ENCODE results near the gene SLC2A13. TPM values are rescaled to one million over a fixed set of nuclear protein-coding genes. Genes with fewer than 3 reads are reported as not detected.

Gene SLC2A13
- total and polyA plus RNA-seq, 10 of the 15 experiments (the other 5 are each of a cell fraction or from before 2014, with no cell fraction given) = 0.05 to 3.7 (median 0.25) TPM

DNA sequence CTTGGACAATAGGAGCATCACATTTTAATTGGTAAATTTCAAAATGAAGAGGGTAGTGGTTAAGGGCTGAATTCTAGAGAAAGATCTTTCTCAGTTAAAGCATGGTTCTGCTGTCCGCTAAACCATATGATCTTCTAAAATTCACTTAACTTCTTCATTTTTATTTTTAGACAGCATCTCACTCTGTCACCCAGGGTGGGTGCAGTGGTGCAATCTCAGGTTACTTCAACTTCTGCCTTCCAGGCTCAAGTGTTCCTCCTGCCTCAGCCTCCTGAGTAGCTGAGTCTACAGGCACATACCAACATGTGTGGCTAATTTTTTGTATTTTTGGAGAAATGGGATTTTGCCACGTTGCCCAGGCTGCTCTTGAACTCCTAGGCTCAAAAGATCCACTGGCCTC lies 259.6 kb downstream of the SLC2A13 start (continued):
- no peak for TF ChIP-seq HCFC1 (IDR thresholded peaks at IDR 0.05; ENCODE audit: low read length)

DNA sequence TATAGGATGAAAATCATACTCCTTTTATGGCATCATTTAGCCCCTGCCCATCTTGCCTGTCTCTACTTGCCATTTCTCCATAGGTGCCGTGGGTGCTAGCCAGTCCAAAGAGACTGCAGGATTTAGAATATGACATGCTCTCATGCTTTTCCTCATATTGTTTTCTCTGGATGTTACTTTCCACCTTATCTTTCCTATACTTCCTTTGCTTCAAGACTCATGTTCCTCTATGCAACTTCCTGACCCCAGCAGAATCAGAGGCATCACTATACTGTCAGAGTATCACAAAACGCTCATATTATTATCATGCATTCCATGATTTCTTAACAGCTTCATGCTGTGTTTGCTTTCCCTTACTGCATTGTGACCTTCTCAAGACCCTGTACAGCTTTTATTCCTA lies 265.5 kb downstream of the SLC2A13 start:
- H3K36me3 ChIP-seq (ENCODE audit: control insufficient read depth in 2 of 2, insufficient read depth in 2 of 2, low read length in 1 of 2) = no peaks in the 10 kb centered on the region
- DNase-seq (ENCODE audit: low read depth, low spot score) (no peak), ATAC-seq (no peak), FAIRE-seq (no peak)
- POLR2A ChIA-PET = no interaction called here
- no TSS peak for BruUV-seq (replicated peaks)
- CTCF ChIA-PET = interaction anchor here (0.6 to 1.1 kb wide), 2 partner anchors 10 to 536 kb away, joined by 3 read pairs; no protein-coding TSS in a partner anchor
- RAD21 ChIA-PET (ENCODE audit: unreplicated experiment) = no interaction called here
- no peak overlapping the region for H2AFZ ChIP-seq (ENCODE audit: control insufficient read depth, low read depth, low read length)
- no peak overlapping the region for H3K9ac ChIP-seq (ENCODE audit: control insufficient read depth, insufficient read depth, low read length)
- no peaks in the 10 kb centered on the region for H3K27me3 ChIP-seq (replicated peaks in 1 of 2; ENCODE audit: control insufficient read depth in 2 of 2, insufficient read depth in 2 of 2, low read length in 1 of 2)
- SMC1A ChIA-PET (ENCODE audit: uncharacterized antibody, unreplicated experiment) = interaction anchor here (1.0 kb wide), 1 partner anchor 86 kb away, joined by 3 read pairs; no protein-coding TSS in a partner anchor
- WGBS (ENCODE audit: insufficient coverage, insufficient replicate concordance, low lambda C conversion rate, missing lambda C conversion rate) = 85% methylated on average over 2 of the region's 2 CpGs
- intact Hi-C loops (cut with micrococcal nuclease; ENCODE audit: unreplicated experiment) (no loop called here), in situ Hi-C loops (cut with MboI) (no loop called here)
- H3K79me2 ChIP-seq (ENCODE audit: control insufficient read depth, insufficient read depth, low read length) = no peaks in the 10 kb centered on the region
- H3K9me3 ChIP-seq (replicated peaks; ENCODE audit: control insufficient read depth, insufficient read depth, low read length) = no peaks in the 10 kb centered on the region
- H3K4me1 ChIP-seq (ENCODE audit: control insufficient read depth, insufficient read depth, low read length) = no peaks in the 10 kb centered on the region
- H3K4me3 ChIP-seq = no peak overlapping the region
- H3K4me2 ChIP-seq (ENCODE audit: control insufficient read depth, insufficient read depth) = no peak overlapping the region
- no peaks in the 10 kb centered on the region for H4K20me1 ChIP-seq (ENCODE audit: control insufficient read depth, insufficient read depth)
- no peak overlapping the region for H3K27ac ChIP-seq (ENCODE audit: control insufficient read depth, insufficient read depth)
- no peak for TF ChIP-seq TBL1XR1 (IDR thresholded peaks at IDR 0.05; ENCODE audit: low read depth, low read length)
- TF ChIP-seq TCF3 (IDR thresholded peaks at IDR 0.05; ENCODE audit: borderline replicate concordance, insufficient read depth, low read depth, low read length) = no peak
- TF ChIP-seq POLR2A (IDR thresholded peaks at IDR 0.05; ENCODE audit: low read depth, low read length) = no peak
- no peak for TF ChIP-seq LARP7 (IDR thresholded peaks at IDR 0.05)
- TF ChIP-seq ZBED1 (IDR thresholded peaks at IDR 0.05; ENCODE audit: borderline replicate concordance) = no peak
- TF ChIP-seq, protein P1, sequence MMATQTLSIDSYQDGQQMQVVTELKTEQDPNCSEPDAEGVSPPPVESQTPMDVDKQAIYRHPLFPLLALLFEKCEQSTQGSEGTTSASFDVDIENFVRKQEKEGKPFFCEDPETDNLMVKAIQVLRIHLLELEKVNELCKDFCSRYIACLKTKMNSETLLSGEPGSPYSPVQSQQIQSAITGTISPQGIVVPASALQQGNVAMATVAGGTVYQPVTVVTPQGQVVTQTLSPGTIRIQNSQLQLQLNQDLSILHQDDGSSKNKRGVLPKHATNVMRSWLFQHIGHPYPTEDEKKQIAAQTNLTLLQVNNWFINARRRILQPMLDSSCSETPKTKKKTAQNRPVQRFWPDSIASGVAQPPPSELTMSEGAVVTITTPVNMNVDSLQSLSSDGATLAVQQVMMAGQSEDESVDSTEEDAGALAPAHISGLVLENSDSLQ (IDR thresholded peaks at IDR 0.05) = no peak
- no peak for TF ChIP-seq PAX8 (IDR thresholded peaks at IDR 0.05)
- TF ChIP-seq MEF2A (IDR thresholded peaks at IDR 0.05; ENCODE audit: insufficient read depth, low read depth, low read length) = no peak
- TF ChIP-seq, protein P2, sequence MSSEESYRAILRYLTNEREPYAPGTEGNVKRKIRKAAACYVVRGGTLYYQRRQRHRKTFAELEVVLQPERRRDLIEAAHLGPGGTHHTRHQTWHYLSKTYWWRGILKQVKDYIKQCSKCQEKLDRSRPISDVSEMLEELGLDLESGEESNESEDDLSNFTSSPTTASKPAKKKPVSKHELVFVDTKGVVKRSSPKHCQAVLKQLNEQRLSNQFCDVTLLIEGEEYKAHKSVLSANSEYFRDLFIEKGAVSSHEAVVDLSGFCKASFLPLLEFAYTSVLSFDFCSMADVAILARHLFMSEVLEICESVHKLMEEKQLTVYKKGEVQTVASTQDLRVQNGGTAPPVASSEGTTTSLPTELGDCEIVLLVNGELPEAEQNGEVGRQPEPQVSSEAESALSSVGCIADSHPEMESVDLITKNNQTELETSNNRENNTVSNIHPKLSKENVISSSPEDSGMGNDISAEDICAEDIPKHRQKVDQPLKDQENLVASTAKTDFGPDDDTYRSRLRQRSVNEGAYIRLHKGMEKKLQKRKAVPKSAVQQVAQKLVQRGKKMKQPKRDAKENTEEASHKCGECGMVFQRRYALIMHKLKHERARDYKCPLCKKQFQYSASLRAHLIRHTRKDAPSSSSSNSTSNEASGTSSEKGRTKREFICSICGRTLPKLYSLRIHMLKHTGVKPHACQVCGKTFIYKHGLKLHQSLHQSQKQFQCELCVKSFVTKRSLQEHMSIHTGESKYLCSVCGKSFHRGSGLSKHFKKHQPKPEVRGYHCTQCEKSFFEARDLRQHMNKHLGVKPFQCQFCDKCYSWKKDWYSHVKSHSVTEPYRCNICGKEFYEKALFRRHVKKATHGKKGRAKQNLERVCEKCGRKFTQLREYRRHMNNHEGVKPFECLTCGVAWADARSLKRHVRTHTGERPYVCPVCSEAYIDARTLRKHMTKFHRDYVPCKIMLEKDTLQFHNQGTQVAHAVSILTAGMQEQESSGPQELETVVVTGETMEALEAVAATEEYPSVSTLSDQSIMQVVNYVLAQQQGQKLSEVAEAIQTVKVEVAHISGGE (CRISPR knock-in tag; IDR thresholded peaks at IDR 0.05) = no peak
- TF ChIP-seq NBN (IDR thresholded peaks at IDR 0.05) = no peak
- TF ChIP-seq, protein P3, sequence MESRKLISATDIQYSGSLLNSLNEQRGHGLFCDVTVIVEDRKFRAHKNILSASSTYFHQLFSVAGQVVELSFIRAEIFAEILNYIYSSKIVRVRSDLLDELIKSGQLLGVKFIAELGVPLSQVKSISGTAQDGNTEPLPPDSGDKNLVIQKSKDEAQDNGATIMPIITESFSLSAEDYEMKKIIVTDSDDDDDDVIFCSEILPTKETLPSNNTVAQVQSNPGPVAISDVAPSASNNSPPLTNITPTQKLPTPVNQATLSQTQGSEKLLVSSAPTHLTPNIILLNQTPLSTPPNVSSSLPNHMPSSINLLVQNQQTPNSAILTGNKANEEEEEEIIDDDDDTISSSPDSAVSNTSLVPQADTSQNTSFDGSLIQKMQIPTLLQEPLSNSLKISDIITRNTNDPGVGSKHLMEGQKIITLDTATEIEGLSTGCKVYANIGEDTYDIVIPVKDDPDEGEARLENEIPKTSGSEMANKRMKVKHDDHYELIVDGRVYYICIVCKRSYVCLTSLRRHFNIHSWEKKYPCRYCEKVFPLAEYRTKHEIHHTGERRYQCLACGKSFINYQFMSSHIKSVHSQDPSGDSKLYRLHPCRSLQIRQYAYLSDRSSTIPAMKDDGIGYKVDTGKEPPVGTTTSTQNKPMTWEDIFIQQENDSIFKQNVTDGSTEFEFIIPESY (IDR thresholded peaks at IDR 0.05) = no peak
- no peak for TF ChIP-seq ATF7 (IDR thresholded peaks at IDR 0.05; ENCODE audit: low read depth)
- no peak for TF ChIP-seq RB1 (IDR thresholded peaks at IDR 0.05; ENCODE audit: borderline replicate concordance)
- no peak for TF ChIP-seq NFYA (IDR thresholded peaks at IDR 0.05; ENCODE audit: borderline replicate concordance, low read depth, low read length)
- TF ChIP-seq CBFB (IDR thresholded peaks at IDR 0.05; ENCODE audit: low read depth) = no peak
- TF ChIP-seq ASH2L (IDR thresholded peaks at IDR 0.05; ENCODE audit: borderline replicate concordance, low read depth) = no peak
- no peak for TF ChIP-seq CREM (IDR thresholded peaks at IDR 0.05; ENCODE audit: low read depth)
- TF ChIP-seq, protein P4, sequence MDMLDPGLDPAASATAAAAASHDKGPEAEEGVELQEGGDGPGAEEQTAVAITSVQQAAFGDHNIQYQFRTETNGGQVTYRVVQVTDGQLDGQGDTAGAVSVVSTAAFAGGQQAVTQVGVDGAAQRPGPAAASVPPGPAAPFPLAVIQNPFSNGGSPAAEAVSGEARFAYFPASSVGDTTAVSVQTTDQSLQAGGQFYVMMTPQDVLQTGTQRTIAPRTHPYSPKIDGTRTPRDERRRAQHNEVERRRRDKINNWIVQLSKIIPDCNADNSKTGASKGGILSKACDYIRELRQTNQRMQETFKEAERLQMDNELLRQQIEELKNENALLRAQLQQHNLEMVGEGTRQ (IDR thresholded peaks at IDR 0.05; ENCODE audit: borderline replicate concordance, low read depth, low read length) = no peak

Data from GM12878 (cell line).